C4-2B (cell line): ENCODE measurements around the gene BLOC1S5.

Experiments used
- CTCF ChIP-seq: fragments of 450-650 bp; conservative IDR thresholded peaks from 2 replicates; pipeline ENCODE4 v1.5.1; 2017; ENCODE audit warnings: mild to moderate bottlenecking
- ZFX ChIP-seq: fragments of 450-650 bp; IDR thresholded peaks from 2 replicates; pipeline ENCODE4 v1.6.1; 2017

GRCh38 chr6:7996538-7997111, 67.6 kb downstream of the BLOC1S5 start:
- TF ChIP-seq CTCF (no peak), ZFX (no peak)
